ENCODE data around the gene ATP5MG. TPM values are rescaled to one million over a fixed set of nuclear protein-coding genes. Genes with fewer than 3 reads are reported as not detected.
"Not testable (repeated sequence)": the region's sequence is repeated elsewhere in the genome, so short reads cannot be mapped to it uniquely, and the experiment has no call there.

The ATP5MG gene
- total RNA-seq, 1 donor from 2014 or later, result 89.9 TPM

DNA sequence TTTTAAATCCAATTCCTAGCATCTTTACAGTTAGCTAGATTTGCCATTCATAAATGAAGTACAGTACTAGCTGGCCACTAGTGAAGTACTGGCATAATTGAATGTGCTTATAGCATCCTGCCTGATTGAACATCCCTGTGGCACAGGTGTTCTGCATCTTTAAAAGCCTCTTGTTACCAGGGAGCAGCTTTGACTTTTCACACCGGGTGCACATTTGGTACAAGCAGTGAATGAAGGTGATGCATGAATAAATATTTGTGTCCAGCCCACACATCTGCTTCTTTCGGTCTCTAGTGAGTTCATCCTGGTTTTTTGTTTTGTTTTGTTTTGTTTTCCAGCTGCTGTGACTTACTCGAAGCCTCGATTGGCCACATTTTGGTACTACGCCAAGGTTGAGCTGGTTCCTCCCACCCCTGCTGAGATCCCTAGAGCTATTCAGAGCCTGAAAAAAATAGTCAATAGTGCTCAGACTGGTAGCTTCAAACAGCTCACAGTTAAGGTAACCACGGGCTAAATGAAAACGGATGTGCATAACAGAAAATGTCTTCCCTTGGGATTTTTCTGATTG, 5.3 kb downstream of the ATP5MG start:
- DNase-seq (ENCODE audit: low read depth in 2 of 2), result peak in 1 of 2 donors; percentile 4

DNA sequence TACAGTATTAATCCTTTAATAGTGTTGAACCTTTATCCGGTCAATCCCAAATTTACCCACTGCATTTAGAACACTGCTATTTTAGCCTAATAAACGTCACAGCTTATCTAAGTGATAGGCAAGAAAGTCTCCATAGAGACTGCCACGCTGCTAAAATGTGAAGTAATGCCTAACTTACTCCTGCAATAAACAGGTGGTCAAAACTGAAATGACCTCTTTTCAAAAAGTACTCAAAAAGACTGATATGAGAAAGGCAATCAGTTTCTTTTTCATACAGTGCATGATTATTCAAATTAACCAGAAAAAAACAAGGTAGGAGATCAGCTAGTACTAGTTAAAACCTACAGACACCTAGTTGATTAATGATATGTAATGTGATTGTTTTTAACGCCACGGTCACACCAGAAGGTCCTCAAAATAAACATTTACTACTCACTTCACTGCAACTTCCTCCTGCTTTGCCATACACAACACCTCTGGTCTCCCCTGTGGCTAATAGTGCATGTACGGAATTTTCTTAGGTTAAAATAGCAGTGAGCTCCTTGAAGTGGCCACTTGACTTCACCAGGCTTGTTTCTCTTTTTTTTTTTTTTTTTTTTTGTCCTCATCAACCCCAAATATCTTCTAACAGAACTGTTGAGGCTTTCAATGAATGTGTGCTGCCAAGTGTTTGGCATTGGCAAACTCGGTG, 8.8 kb downstream of the ATP5MG start:
- DNase-seq (ENCODE audit: low read depth in 2 of 2), result no peak

DNA sequence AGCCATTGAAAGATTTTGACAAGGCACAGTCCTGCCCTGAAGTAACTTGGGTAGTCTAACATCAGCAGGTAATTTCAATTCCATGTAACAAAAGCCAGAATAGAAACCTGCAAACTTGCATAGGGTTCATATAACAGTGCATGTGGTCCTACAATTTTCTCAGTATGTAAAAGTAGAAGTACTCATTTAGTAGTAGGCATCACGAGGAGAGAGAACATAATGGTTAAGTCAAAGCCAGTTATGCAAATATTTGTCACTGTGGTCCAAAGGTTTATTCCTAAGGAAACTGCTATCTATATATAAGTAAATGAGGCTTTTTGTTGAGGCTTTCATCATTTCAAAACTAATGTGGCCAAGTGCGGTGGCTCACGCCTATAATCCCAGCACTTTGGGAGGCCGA, 10.1 kb downstream of the ATP5MG start:
- DNase-seq (ENCODE audit: low read depth in 2 of 2), result no peak

DNA sequence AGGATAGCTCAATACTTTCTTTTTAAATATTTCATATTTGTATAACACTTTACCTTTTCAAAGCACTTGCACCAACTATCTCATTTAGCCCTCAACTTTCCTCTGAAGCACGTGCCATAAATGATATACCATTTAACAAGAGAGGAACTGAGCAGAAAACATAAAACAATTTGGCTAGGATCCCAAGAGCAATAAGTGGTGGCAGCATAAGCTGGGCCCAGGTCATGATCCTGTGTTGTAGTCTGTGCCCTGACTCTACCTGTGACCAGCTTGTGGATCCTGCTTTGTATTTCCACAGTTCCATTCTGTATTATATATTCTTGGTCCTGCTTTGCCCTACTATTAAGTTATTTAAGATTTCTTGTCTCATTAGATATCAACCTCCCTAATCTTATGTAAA, 11.5 kb downstream of the ATP5MG start:
- no peak for DNase-seq (ENCODE audit: low read depth in 2 of 2)

DNA sequence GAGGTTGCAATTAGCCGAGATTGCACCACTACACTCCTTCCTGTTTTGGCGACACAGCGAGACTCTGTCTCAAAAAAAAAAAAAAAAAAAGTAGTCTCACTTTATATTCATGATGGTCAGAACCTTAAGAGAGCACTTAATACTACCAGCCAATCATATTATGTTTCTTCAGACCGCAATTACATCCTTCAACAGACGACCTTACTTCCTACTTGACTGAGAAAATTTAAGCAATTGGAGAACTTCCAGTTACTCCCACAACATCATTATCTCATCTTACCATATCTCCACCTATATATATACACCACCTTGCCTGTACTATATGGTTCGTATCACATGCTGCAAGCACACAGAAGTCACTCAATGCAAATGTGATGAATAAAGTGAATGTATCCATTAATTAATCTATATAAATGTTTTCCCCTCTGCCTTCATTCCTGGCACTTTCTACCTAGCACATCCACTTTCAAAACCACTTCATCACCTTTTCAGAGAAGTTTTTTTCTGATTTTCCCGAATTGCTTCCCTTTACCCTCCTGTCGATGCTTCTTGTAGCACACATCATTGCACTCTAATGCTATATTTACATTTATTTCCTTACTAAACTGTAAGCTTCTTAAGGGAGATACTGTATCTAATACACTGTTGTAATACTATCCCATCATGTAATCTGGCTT, 13.8 kb downstream of the ATP5MG start:
- DNase-seq (ENCODE audit: low read depth in 2 of 2), result no peak

DNA sequence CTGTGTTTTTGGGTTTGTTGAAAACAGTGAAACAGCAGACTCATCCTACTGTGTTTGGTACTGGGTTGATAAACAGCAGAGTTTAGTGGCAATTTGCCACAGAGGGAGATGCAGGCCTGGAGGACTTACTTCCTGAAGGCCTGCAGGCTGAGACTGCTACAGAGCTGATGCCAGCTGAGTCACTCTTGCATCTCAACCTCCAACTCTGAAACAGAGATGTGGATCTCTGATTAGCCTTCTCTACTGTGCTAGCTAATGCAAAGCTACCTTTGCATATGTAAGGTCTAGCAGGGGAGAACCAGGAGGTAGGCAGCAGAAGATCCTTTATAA, 14.3 kb downstream of the ATP5MG start:
- DNase-seq (ENCODE audit: low read depth in 2 of 2), result peak in 1 of 2 donors; percentile 90

DNA sequence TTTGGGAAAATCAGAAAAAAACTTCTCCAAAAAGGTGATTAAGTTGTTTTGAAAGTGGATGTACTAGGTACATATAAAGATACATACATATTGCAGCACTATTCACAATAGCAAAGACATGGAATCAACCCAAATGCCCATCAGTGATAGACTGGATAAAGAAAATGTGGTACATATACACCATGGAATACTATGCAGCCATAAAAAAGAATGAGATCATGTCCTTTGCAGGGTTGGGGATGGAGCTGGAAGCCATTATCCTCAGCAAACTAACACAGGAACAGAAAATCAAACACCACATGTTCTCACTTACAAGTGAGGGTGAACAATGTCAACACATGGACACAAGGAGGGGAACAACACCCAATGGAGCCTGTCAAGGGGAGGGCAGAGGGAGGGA, 15.5 kb downstream of the ATP5MG start:
- DNase-seq (ENCODE audit: low read depth in 2 of 2), result not testable (repeated sequence)

DNA sequence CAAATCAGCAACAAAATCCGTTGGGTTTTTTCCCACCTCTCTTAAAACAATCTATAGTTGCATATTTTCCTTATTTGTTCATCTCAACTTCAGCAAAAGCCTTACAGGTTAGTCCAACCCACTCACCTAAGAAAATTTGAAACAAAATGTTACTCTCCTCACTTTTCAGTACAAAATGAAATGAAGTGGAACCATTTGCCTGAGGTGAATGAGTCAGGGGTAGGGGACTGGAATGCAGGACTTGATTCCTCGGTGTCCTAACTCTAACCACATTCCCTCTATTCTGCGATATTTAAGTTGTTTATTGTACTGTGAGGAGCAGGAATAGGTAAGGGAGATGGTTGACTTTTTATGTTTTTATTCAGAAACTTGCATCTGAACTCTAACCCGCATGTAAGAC, 16.4 kb downstream of the ATP5MG start:
- no peak for DNase-seq (ENCODE audit: low read depth in 2 of 2)

DNA sequence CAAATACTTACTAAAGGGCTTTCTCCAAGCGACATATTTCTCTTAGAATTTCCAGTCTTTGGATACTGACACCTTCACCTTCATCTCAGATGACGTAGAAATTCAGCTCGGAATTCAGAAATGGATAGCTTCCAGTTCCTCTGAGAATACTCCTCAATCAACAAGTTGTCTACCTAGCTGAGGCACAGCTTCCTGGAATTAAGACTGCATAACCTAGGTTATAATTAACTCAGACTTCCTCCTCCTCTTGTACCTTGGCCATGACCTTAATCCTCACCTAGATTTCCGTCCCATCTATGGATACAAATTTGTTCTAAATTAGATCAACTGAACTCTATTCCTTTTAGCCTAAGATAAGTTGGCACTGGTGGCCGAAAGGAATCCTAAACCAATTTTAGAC, 17.4 kb downstream of the ATP5MG start:
- DNase-seq (ENCODE audit: low read depth in 2 of 2), result no peak

DNA sequence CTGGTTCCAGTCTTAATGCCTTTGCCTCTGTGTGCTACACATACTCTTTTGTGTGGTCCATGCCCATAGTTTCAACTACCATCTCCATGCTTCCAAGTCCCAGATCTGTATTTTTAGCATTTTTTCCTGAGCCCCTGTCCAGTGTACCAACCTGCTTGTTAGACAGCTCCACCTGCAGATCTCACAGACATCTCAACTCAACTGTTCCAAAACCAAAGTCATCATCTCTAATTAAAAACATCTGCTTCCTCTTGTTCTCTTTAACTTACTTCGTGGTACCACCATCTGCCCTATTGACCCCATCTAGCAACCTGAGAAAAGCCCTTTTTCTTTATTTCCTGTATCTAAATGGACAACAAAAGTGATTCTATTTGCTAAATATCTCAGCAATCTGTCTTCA, 26.3 kb downstream of the ATP5MG start:
- no peak for DNase-seq (ENCODE audit: low read depth in 2 of 2)

DNA sequence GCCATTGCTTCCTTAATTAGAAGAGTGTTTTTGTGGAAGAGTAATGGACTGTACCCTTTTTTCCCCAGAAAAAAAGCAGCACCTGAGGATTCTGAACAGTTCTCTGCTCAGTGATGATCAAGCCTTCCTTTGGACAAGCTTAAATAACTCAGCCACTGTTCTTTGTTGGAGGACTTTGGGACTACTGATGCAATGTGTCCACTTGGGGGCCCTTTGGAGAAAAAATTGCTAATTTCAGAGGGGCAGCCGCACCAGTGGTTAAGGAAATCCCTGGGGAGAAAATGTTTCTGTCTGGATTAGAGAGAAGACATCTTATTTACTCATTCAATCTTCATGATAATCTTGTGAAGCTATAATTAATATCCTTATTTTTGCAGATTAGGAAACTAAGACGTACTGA, 29.6 kb downstream of the ATP5MG start:
- peak in 1 of 2 donors; percentile 3 for DNase-seq (ENCODE audit: low read depth in 2 of 2)

DNA sequence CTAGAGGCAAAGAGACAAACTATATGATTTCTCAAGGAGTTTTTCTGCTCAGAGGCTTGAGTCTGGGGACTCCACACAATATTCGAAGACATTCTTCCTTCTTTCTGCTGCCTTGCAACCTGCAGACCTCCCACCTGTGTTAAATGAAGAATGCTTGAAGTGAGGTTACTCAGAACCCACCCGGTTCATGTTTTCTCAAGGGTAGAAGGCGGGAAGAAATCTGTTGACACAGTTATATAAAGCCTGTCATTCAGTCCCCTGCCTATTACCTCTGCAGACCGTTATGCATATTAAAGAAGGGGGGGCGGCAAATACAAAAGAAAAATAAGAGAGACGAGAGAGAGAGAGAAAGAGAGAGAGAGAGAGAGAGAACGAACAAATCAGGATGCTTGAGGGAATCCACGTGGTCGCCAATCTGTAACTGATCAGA, 32.7 kb downstream of the ATP5MG start:
- peak in 1 of 2 donors; percentile 39 for DNase-seq (ENCODE audit: low read depth in 2 of 2)

DNA sequence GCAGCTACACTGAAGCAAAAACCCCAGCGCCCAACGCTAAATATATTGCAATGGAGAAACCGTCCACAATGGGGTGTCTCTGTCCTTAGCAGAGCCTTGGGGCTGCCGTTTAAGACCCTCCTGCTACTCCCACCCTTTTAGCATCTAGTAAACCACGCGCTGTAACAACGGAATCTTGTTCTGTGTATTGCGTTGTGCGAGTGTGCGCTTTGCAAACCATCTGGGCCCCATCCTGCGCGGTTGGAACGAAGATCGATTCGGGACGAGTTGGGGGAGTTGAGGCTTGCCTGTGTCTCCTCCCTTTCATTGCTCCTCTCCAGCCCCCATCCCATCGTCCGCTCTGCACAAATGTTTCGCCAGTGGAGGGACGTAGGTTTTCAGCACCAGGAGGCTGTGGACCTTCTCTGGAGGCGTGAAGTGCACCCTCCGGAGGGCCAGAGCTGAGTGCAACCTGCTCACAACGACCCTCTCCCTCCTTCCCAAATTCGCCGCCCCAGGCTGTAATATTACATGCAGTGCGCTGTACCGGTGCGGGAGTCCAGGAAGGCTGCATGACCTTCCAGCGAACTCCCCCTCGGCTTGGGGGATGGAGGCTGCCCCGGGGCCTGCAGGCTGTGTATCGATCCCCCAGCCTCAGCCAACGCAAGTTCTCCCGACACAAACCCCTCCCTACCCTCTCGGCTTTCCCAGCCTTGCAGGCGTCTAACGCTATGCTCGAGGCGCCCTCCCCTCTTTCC, 33.3 kb downstream of the ATP5MG start:
- DNase-seq (ENCODE audit: low read depth in 2 of 2), result peak in 1 of 2 donors; percentile 53

DNA sequence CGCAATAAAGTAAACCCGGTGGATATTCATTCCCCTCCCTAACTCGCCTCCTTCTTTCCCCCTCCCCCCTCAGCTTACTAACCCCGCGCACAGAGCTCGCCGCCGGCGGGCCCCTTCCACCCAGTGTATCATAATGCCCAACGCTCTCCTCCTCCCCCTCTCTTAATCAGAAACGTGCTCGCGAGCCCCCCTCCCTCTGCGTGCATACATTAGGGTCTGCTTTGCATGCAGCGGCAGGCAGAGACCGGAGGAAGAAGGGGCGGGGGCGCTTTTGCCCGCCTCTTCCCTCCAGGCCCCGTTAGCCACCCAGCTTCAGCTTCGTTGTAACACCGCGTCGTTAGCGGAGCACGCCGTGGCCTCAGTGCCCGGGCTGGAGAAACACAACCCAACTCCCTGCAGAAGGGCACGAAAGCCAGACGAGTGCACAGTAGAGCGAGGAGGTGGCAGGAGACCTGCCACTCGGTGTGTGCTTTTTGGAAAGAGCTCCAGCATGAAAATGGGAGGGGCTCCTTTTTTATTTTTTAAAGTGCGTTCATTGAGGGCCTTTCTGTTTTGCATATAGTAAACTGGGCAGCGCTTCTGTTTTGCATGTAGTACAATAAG, 34.0 kb downstream of the ATP5MG start:
- peak in 1 of 2 donors; percentile 76 for DNase-seq (ENCODE audit: low read depth in 2 of 2)

DNA sequence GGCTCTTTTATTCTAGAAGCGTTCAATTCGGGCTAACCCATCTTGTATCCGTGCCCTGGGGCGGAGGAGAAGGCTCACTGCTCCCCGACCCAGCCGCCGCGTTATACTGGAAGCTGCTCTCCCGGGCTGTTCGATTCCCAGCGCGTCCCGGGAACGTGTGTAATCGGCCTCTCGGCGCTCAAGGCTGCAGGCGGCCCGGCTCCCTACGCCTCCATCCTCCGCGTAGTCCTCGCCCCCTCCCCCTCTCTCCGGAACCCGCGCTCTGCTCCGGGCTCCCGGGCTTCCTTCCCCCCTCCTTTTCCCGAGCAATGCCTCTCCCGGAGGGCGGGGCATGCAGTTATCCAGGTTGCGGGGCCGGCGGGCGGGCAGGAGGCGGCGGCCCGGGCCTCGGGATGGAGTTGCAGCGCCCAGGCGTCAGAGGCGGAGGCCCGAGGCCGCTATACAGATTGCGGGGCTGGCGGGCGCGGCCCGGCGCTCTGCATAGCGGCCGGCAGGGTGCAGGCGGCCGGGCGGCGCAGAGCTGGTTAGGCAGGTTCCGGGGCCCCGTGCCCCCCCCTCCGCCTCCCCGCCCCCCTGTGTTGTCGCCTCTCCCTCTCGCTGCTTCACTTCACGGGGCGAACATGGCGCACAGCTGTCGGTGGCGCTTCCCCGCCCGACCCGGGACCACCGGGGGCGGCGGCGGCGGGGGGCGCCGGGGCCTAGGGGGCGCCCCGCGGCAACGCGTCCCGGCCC, 34.7 kb downstream of the ATP5MG start, which contains the start of gene KMT2A:
KMT2A (plus strand) TSS at position 600 of the 732 bp plus-strand sequence; CDS start at position 621, 21 bp downstream.
- peak; percentile 84 to 98 for DNase-seq (ENCODE audit: low read depth in 2 of 2)

DNA sequence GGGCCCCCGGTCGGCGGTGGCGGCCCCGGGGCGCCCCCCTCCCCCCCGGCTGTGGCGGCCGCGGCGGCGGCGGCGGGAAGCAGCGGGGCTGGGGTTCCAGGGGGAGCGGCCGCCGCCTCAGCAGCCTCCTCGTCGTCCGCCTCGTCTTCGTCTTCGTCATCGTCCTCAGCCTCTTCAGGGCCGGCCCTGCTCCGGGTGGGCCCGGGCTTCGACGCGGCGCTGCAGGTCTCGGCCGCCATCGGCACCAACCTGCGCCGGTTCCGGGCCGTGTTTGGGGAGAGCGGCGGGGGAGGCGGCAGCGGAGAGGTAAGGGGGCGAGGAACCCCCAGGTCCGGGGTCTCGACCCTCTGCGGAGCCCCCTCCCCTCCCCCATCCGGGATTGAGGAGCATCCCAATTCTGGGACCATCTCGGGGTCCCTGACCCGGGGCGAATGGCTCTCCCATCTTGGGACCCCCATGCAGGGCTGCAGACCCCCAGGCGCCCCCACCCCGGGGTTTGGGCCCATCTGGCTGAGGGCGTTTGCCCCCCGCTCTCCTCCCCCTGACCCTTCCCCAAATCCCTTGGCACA, 35.3 kb downstream of the ATP5MG start:
- peak in 1 of 2 donors; percentile 31 for DNase-seq (ENCODE audit: low read depth in 2 of 2)

DNA sequence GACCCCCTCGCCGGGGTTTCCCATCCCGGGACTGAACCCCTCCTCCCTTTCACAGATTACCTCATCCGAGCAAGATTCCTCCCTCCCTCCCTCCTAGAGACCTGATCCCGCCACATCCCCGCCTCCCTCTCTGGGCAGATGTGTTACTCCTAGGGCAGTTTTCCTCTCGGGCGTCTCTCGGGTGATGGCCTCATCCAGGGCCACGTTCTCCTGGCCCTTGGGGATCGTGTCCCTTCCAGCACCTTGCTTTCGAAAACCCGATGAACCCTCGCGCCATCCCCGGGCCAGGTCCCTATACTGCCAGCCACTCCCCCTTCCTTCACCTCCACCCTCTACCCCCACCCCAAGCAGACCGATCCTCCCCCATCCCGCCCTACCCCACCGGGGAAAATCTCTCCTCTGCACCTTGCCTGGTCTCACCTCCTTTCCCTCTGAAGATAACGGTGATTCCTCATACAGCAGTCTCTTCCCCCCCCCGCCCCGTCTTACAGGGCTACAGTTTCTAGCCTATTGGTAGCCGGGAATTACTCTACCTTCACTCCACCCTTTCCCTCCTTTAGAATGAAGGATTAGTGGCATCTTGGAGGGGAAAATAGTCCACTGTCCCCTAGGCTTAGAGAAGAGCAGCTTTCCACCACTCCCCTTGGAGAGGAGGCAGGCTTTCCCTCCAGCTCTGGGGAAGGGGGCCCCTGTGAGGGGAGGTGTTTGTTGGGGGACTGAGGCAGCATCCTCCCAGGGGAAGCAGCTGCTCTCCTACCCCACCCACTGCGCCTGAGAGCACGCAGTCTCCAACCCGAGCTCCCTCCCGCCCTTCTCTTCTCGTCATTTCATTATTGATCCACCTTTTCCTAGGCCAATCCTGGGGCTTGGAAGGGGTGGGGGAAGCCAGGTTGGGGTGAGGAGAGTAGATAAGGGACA, 36.1 kb downstream of the ATP5MG start:
- peak in 1 of 2 donors; percentile 44 for DNase-seq (ENCODE audit: low read depth in 2 of 2)

DNA sequence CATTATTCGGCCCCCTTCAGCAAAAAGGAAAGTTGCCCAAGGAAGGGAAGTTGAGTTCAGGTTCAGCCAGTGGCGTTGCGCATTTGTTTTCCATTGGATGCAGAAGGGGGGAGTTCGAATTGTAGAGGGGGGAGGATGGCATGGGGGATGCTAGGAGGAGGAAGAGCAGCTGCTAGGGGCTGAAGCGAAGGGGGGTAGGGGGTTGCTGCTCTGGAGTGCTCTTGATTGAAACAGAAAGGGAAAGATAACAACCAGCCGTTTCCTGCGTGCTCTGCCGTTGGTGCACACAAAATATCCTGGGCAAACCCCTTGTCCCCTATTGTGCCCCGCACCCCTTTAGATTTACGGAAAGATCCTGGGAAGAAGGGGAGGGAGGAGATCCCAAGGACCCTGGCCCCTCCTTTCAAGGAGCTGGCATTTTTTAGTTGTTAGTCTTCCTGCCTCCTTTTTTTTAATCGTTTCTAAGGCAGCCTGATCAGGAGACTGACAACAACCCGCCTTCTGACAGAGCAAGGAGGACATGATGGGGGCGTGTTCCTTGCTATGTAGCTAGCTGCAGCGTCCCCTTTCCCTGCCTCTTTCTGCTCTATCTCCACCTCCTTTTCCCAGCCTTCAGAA, 37.0 kb downstream of the ATP5MG start:
- peak in 1 of 2 donors; percentile 84 for DNase-seq (ENCODE audit: low read depth in 2 of 2)

DNA sequence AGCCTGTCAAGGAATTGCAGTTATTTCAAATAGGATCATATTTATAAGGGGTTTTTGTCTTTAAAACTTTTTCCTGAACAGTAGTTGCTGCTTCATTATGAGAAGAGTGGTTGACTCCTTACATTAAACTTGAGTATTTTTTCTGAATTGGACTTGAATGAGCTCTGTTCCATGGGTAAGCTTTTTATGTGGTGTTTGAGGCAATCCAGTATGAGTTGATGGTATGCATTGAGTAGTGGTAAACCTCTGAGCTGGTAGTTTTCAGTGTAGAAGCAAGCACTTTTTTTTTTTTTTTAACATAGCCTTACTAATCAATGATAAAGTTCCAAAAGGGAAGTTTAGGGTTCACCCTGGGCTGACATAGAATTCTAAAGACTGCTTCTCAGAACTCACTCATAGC, 38.2 kb downstream of the ATP5MG start:
- DNase-seq (ENCODE audit: low read depth in 2 of 2), result no peak

Data from dermis microvascular lymphatic vessel endothelial cell (primary cell).